ENCODE results near the gene JAK2. TPM values are rescaled to one million over a fixed set of nuclear protein-coding genes. Genes with fewer than 3 reads are reported as not detected.

JAK2 gene
- polyA plus RNA-seq, 1 donor (not counting 4 experiments of a cell fraction or from before 2014, with no cell fraction given): 5.4 TPM

- peaks cover 3 to 8% of the 10 kb centered on the region in 2 experiments for H3K36me3 ChIP-seq (ENCODE audit: control insufficient read depth in 2 of 2, extremely low read depth in 1 of 2, insufficient read depth in 2 of 2, low read length in 2 of 2)
- TF ChIP-seq EZH2 (IDR thresholded peaks at IDR 0.05; ENCODE audit: low read length) (no peak), CTCF (optimal IDR thresholded peaks at IDR 0.05 in 1 of 3, IDR thresholded peaks at IDR 0.05 in 1 of 3, conservative IDR thresholded peaks at IDR 0.05 in 1 of 3; ENCODE audit: extremely low read depth in 1 of 3, insufficient read depth in 2 of 3, low read length in 3 of 3) (no peak)
- no peak overlapping the region for H2AFZ ChIP-seq (ENCODE audit: control insufficient read depth, low read length)
- dilution Hi-C loops (cut with MboI; ENCODE audit: extremely low pct_ligation_motif_present, low sequenced_read_pairs): no loop called here
- FAIRE-seq (no peak), DNase-seq (ENCODE audit: low read depth, low spot score) (no peak)
- no peak overlapping the region for H3K9ac ChIP-seq (ENCODE audit: control insufficient read depth, extremely low read depth, insufficient read depth, low read length)
- no peaks in the 10 kb centered on the region for H4K20me1 ChIP-seq (ENCODE audit: control insufficient read depth, extremely low read depth, insufficient read depth, low read length)
- no peaks in the 10 kb centered on the region for H3K9me1 ChIP-seq (ENCODE audit: control insufficient read depth, extremely low read depth, insufficient read depth, low read length)
- H3K27ac ChIP-seq (ENCODE audit: control insufficient read depth, insufficient read depth, low read length): no peak overlapping the region
- H3K79me2 ChIP-seq (ENCODE audit: control insufficient read depth, insufficient read depth, low read length): no peaks in the 10 kb centered on the region
- no peaks in the 10 kb centered on the region for H3K27me3 ChIP-seq (ENCODE audit: control insufficient read depth, extremely low read depth, insufficient read depth, low read length)
- no peaks in the 10 kb centered on the region for H3K9me3 ChIP-seq (ENCODE audit: control insufficient read depth, low read depth, low read length)
- H3K4me1 ChIP-seq (ENCODE audit: control insufficient read depth, extremely low read depth, insufficient read depth, low read length): no peaks in the 10 kb centered on the region
- no peak overlapping the region for H3K4me2 ChIP-seq (ENCODE audit: control insufficient read depth, extremely low read depth, insufficient read depth, low read depth, low read length)
- no peak overlapping the region for H3K4me3 ChIP-seq (ENCODE audit: control insufficient read depth in 2 of 3, extremely low read depth in 1 of 3, insufficient read depth in 2 of 3, low read depth in 1 of 3, low read length in 3 of 3)
These were observed 126.0 kb downstream of the JAK2 start for GRCh38 chr9:5110867-5111681.

GRCh38 chr9:5111696-5112095 is 126.6 kb downstream of the JAK2 start:
- TF ChIP-seq EZH2 (IDR thresholded peaks at IDR 0.05; ENCODE audit: low read length) (no peak), CTCF (optimal IDR thresholded peaks at IDR 0.05 in 1 of 3, IDR thresholded peaks at IDR 0.05 in 1 of 3, conservative IDR thresholded peaks at IDR 0.05 in 1 of 3; ENCODE audit: extremely low read depth in 1 of 3, insufficient read depth in 2 of 3, low read length in 3 of 3) (no peak)
- Histone ChIP-seq H3K9ac (ENCODE audit: control insufficient read depth, extremely low read depth, insufficient read depth, low read length) (no peak overlapping the region), H3K27ac (ENCODE audit: control insufficient read depth, insufficient read depth, low read length) (no peak overlapping the region), H3K9me3 (ENCODE audit: control insufficient read depth, low read depth, low read length) (no peaks in the 10 kb centered on the region), H3K27me3 (ENCODE audit: control insufficient read depth, extremely low read depth, insufficient read depth, low read length) (no peaks in the 10 kb centered on the region), H3K4me1 (ENCODE audit: control insufficient read depth, extremely low read depth, insufficient read depth, low read length) (no peaks in the 10 kb centered on the region), H3K4me3 (ENCODE audit: control insufficient read depth in 2 of 3, extremely low read depth in 1 of 3, insufficient read depth in 2 of 3, low read depth in 1 of 3, low read length in 3 of 3) (no peak overlapping the region), H3K79me2 (ENCODE audit: control insufficient read depth, insufficient read depth, low read length) (no peaks in the 10 kb centered on the region), H3K4me2 (ENCODE audit: control insufficient read depth, extremely low read depth, insufficient read depth, low read depth, low read length) (no peak overlapping the region), H2AFZ (ENCODE audit: control insufficient read depth, low read length) (no peak overlapping the region), H3K36me3 (ENCODE audit: control insufficient read depth in 2 of 2, extremely low read depth in 1 of 2, insufficient read depth in 2 of 2, low read length in 2 of 2) (peaks cover 3 to 8% of the 10 kb centered on the region in 2 experiments), H4K20me1 (ENCODE audit: control insufficient read depth, extremely low read depth, insufficient read depth, low read length) (no peaks in the 10 kb centered on the region), H3K9me1 (ENCODE audit: control insufficient read depth, extremely low read depth, insufficient read depth, low read length) (no peaks in the 10 kb centered on the region)
- dilution Hi-C loops (cut with MboI; ENCODE audit: extremely low pct_ligation_motif_present, low sequenced_read_pairs): no loop called here
- FAIRE-seq (no peak), DNase-seq (ENCODE audit: low read depth, low spot score) (no peak)

Measured in keratinocyte (primary cell).